Upper lobe of left lung (tissue), 4 donors: ENCODE results near the gene AAR2.

ENCODE experiments used
- POLR2A ChIP-seq, 4 donors: fragments of 450-650 bp; IDR thresholded peaks; one replicate each; pipeline ENCODE4 v1.5.1; 2016 to 2017; ENCODE audit warnings: antibody characterized with exemption in 4 of 4, mild to moderate bottlenecking in 2 of 4
- POLR2AphosphoS5 ChIP-seq, 2 donors: sonication (generic); formaldehyde crosslinking; IDR thresholded peaks; one replicate each; pipeline ENCODE4 v1.5.1; 2017; ENCODE audit warnings: antibody characterized with exemption in 2 of 2
- TF ChIP-seq, protein P1 (sequence below), 6 experiments: fragments of 450-650 bp in 4 of 6; fragments of 200-600 bp in 2 of 6; sonication (generic) in 2 of 6; IDR thresholded peaks; one replicate each; pipeline ENCODE4 v1.5.1; 2016 to 2019; ENCODE audit warnings: antibody characterized with exemption in 6 of 6

DNA sequence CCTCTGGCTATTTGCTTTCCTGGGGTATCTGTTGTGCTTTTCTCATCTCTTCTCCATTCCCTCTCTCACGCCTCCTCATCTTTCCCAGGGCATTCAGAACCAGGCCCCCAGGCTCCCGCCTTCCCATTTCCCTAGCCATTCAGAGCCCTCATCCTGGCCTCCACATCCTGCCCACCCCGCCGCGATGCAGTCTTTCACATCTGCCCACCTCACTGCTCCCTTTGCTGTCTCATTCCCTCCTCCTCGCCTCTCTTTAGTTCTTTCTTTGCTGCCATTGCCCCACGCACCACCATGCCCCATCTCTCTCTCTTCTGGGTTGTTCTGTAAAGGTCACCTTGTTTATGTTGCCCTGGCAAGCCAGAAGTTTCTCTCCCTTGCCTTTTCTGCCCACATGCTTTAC, 10.6 kb upstream of the AAR2 start:
- TF ChIP-seq, protein P1, sequence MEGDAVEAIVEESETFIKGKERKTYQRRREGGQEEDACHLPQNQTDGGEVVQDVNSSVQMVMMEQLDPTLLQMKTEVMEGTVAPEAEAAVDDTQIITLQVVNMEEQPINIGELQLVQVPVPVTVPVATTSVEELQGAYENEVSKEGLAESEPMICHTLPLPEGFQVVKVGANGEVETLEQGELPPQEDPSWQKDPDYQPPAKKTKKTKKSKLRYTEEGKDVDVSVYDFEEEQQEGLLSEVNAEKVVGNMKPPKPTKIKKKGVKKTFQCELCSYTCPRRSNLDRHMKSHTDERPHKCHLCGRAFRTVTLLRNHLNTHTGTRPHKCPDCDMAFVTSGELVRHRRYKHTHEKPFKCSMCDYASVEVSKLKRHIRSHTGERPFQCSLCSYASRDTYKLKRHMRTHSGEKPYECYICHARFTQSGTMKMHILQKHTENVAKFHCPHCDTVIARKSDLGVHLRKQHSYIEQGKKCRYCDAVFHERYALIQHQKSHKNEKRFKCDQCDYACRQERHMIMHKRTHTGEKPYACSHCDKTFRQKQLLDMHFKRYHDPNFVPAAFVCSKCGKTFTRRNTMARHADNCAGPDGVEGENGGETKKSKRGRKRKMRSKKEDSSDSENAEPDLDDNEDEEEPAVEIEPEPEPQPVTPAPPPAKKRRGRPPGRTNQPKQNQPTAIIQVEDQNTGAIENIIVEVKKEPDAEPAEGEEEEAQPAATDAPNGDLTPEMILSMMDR (IDR thresholded peaks at IDR 0.05): no peak
- TF ChIP-seq POLR2A (IDR thresholded peaks at IDR 0.05) (no peak), POLR2AphosphoS5 (IDR thresholded peaks at IDR 0.05) (no peak)
